ENCODE results near the gene AHI1. TPM values are rescaled to one million over a fixed set of nuclear protein-coding genes. Genes with fewer than 3 reads are reported as not detected.

Gene AHI1
- total and polyA plus RNA-seq, 2 donors (not counting 1 experiment from before 2014, with no cell fraction given), result 14.2 to 22.8 TPM

GRCh38 chr6:135382182-135382628 is 115.3 kb downstream of the AHI1 start:
- Histone ChIP-seq H3K9ac (ENCODE audit: insufficient read depth, low read length) (no peak overlapping the region), H2AFZ (ENCODE audit: low read length) (no peak overlapping the region), H3K27me3 (ENCODE audit: control insufficient read depth, insufficient read depth, low read length) (no peaks in the 10 kb centered on the region), H3K79me2 (ENCODE audit: control insufficient read depth, insufficient read depth, low read length) (no peaks in the 10 kb centered on the region), H3K27ac (ENCODE audit: insufficient read depth, low read length) (no peak overlapping the region), H3K4me3 (replicated peaks in 1 of 4; ENCODE audit: control extremely low read depth in 1 of 4, insufficient read depth in 1 of 4, low read depth in 3 of 4, low read length in 4 of 4) (no peak overlapping the region), H3K36me3 (ENCODE audit: control insufficient read depth, insufficient read depth, low read length) (no peaks in the 10 kb centered on the region), H3K4me1 (ENCODE audit: control insufficient read depth, extremely low read depth, insufficient read depth, low read length) (no peaks in the 10 kb centered on the region), H3K9me3 (ENCODE audit: control insufficient read depth, insufficient read depth, low read depth, low read length) (no peaks in the 10 kb centered on the region), H3K4me2 (ENCODE audit: extremely low read depth, insufficient read depth, low read length) (no peak overlapping the region), H4K20me1 (ENCODE audit: control insufficient read depth, extremely low read depth, insufficient read depth, low read length) (no peaks in the 10 kb centered on the region)
- no peak for TF ChIP-seq EZH2 (IDR thresholded peaks at IDR 0.05; ENCODE audit: low read length, missing control alignments)
- TF ChIP-seq, protein P1, sequence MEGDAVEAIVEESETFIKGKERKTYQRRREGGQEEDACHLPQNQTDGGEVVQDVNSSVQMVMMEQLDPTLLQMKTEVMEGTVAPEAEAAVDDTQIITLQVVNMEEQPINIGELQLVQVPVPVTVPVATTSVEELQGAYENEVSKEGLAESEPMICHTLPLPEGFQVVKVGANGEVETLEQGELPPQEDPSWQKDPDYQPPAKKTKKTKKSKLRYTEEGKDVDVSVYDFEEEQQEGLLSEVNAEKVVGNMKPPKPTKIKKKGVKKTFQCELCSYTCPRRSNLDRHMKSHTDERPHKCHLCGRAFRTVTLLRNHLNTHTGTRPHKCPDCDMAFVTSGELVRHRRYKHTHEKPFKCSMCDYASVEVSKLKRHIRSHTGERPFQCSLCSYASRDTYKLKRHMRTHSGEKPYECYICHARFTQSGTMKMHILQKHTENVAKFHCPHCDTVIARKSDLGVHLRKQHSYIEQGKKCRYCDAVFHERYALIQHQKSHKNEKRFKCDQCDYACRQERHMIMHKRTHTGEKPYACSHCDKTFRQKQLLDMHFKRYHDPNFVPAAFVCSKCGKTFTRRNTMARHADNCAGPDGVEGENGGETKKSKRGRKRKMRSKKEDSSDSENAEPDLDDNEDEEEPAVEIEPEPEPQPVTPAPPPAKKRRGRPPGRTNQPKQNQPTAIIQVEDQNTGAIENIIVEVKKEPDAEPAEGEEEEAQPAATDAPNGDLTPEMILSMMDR (conservative IDR thresholded peaks at IDR 0.05 in 1 of 2, IDR thresholded peaks at IDR 0.05 in 1 of 2; ENCODE audit: low read depth in 1 of 2, low read length in 2 of 2), result no peak
- DNase-seq (ENCODE audit: low read depth in 2 of 2), result peak in 1 of 2 donors; percentile 30

GRCh38 chr6:135380793-135381192 is 116.7 kb downstream of the AHI1 start:
- Histone ChIP-seq H3K27ac (ENCODE audit: insufficient read depth, low read length) (no peak overlapping the region), H2AFZ (ENCODE audit: low read length) (no peak overlapping the region), H3K36me3 (ENCODE audit: control insufficient read depth, insufficient read depth, low read length) (no peaks in the 10 kb centered on the region), H3K4me3 (replicated peaks in 1 of 4; ENCODE audit: control extremely low read depth in 1 of 4, insufficient read depth in 1 of 4, low read depth in 3 of 4, low read length in 4 of 4) (no peak overlapping the region), H3K9me3 (ENCODE audit: control insufficient read depth, insufficient read depth, low read depth, low read length) (no peaks in the 10 kb centered on the region), H3K4me1 (ENCODE audit: control insufficient read depth, extremely low read depth, insufficient read depth, low read length) (no peaks in the 10 kb centered on the region), H3K9ac (ENCODE audit: insufficient read depth, low read length) (no peak overlapping the region), H4K20me1 (ENCODE audit: control insufficient read depth, extremely low read depth, insufficient read depth, low read length) (no peaks in the 10 kb centered on the region), H3K27me3 (ENCODE audit: control insufficient read depth, insufficient read depth, low read length) (no peaks in the 10 kb centered on the region), H3K79me2 (ENCODE audit: control insufficient read depth, insufficient read depth, low read length) (no peaks in the 10 kb centered on the region), H3K4me2 (ENCODE audit: extremely low read depth, insufficient read depth, low read length) (no peak overlapping the region)
- TF ChIP-seq, protein P1 (conservative IDR thresholded peaks at IDR 0.05 in 1 of 2, IDR thresholded peaks at IDR 0.05 in 1 of 2; ENCODE audit: low read depth in 1 of 2, low read length in 2 of 2), result no peak
- no peak for TF ChIP-seq EZH2 (IDR thresholded peaks at IDR 0.05; ENCODE audit: low read length, missing control alignments)
- no peak for DNase-seq (ENCODE audit: low read depth in 2 of 2)

- no peaks in the 10 kb centered on the region for H4K20me1 ChIP-seq (ENCODE audit: control insufficient read depth, extremely low read depth, insufficient read depth, low read length)
- H2AFZ ChIP-seq (ENCODE audit: low read length), result no peak overlapping the region
- H3K4me2 ChIP-seq (ENCODE audit: extremely low read depth, insufficient read depth, low read length), result no peak overlapping the region
- no peaks in the 10 kb centered on the region for H3K9me3 ChIP-seq (ENCODE audit: control insufficient read depth, insufficient read depth, low read depth, low read length)
- H3K79me2 ChIP-seq (ENCODE audit: control insufficient read depth, insufficient read depth, low read length), result no peaks in the 10 kb centered on the region
- no peak for DNase-seq (ENCODE audit: low read depth in 2 of 2)
- no peaks in the 10 kb centered on the region for H3K36me3 ChIP-seq (ENCODE audit: control insufficient read depth, insufficient read depth, low read length)
- no peak overlapping the region for H3K27ac ChIP-seq (ENCODE audit: insufficient read depth, low read length)
- H3K27me3 ChIP-seq (ENCODE audit: control insufficient read depth, insufficient read depth, low read length), result no peaks in the 10 kb centered on the region
- no peaks in the 10 kb centered on the region for H3K4me1 ChIP-seq (ENCODE audit: control insufficient read depth, extremely low read depth, insufficient read depth, low read length)
- no peak for TF ChIP-seq EZH2 (IDR thresholded peaks at IDR 0.05; ENCODE audit: low read length, missing control alignments)
- TF ChIP-seq, protein P1 (conservative IDR thresholded peaks at IDR 0.05 in 1 of 2, IDR thresholded peaks at IDR 0.05 in 1 of 2; ENCODE audit: low read depth in 1 of 2, low read length in 2 of 2), result no peak
- H3K4me3 ChIP-seq (replicated peaks in 1 of 4; ENCODE audit: control extremely low read depth in 1 of 4, insufficient read depth in 1 of 4, low read depth in 3 of 4, low read length in 4 of 4), result no peak overlapping the region
- no peak overlapping the region for H3K9ac ChIP-seq (ENCODE audit: insufficient read depth, low read length)
Observed at GRCh38 chr6:135379647-135380046, 117.9 kb downstream of the AHI1 start.
